HepG2 (cell line): ENCODE measurements around the gene GMPPB. TPM values are rescaled to one million over a fixed set of nuclear protein-coding genes. Genes with fewer than 3 reads are reported as not detected.

Experiments
- ATF1 ChIP-seq: IDR thresholded peaks from 2 replicates; pipeline ENCODE4 v1.6.1; 2016; ENCODE audit warnings: mild to moderate bottlenecking, control low read depth
- ELF3 ChIP-seq: IDR thresholded peaks from 2 replicates; pipeline ENCODE4 v1.6.1; 2016; ENCODE audit warnings: missing genetic modification reagents, missing compliant biosample characterization
- EP300 ChIP-seq, 3 experiments: sonication (generic) in 1 of 3; formaldehyde crosslinking in 1 of 3; IDR thresholded peaks; 2 replicates each; pipeline versions ENCODE4 v1.5.1 to v1.6.1; 2011 to 2020; ENCODE audit warnings: low read depth in 2 of 3, low read length in 2 of 3, borderline replicate concordance in 1 of 3, improper control_type of control experiment in 1 of 3, mild to moderate bottlenecking in 1 of 3, missing genetic modification reagents in 1 of 3, moderate library complexity in 1 of 3
- FOXJ3 ChIP-seq: sonication (generic); formaldehyde crosslinking; IDR thresholded peaks from 2 replicates; pipeline ENCODE4 v1.4.0; 2020; ENCODE audit warnings: missing genetic modification reagents, mild to moderate bottlenecking, borderline replicate concordance
- HNF4A ChIP-seq: sonication (generic); formaldehyde crosslinking; IDR thresholded peaks from 2 replicates; pipeline ENCODE4 v1.4.0; 2020; ENCODE audit warnings: missing genetic modification reagents
- IRF2 ChIP-seq: IDR thresholded peaks from 2 replicates; pipeline ENCODE4 v1.6.1; 2018; ENCODE audit warnings: missing genetic modification reagents, missing compliant biosample characterization
- KDM1A ChIP-seq: IDR thresholded peaks from 2 replicates; pipeline ENCODE4 v1.6.1; 2016; ENCODE audit warnings: missing compliant biosample characterization
- NFYC ChIP-seq: IDR thresholded peaks from 2 replicates; pipeline ENCODE4 v1.6.1; 2016; ENCODE audit warnings: missing genetic modification reagents, missing compliant biosample characterization
- PHB2 ChIP-seq: fragments of 450-650 bp; IDR thresholded peaks from 2 replicates; pipeline ENCODE4 v1.6.1; 2018; ENCODE audit not compliant: partially characterized antibody
- SAP130 ChIP-seq: IDR thresholded peaks from 2 replicates; pipeline ENCODE4 v1.6.1; 2016; ENCODE audit warnings: low read depth
- SOX13 ChIP-seq, 3 experiments: fragments of 450-650 bp in 1 of 3; sonication (generic) in 1 of 3; formaldehyde crosslinking in 1 of 3; IDR thresholded peaks in 2 of 3; conservative IDR thresholded peaks in 1 of 3; 2 replicates each; pipeline versions ENCODE4 v1.5.0 to v1.6.1; 2016 to 2020; ENCODE audit warnings: antibody characterized with exemption in 1 of 3, mild to moderate bottlenecking in 1 of 3, missing compliant biosample characterization in 1 of 3, missing genetic modification reagents in 1 of 3, moderate library complexity in 1 of 3
- SOX5 ChIP-seq: IDR thresholded peaks from 2 replicates; pipeline ENCODE4 v1.6.1; 2016; ENCODE audit warnings: borderline replicate concordance
- TEAD3 ChIP-seq: optimal IDR thresholded peaks from 2 replicates; pipeline ENCODE3; 2016; ENCODE audit warnings: borderline replicate concordance
- ZBTB38 ChIP-seq: sonication (generic); formaldehyde crosslinking; IDR thresholded peaks from 2 replicates; pipeline ENCODE4 v1.5.1; 2020; ENCODE audit warnings: mild to moderate bottlenecking, missing genetic modification reagents
- ZFP62 ChIP-seq: sonication (generic); formaldehyde crosslinking; IDR thresholded peaks from 2 replicates; pipeline ENCODE4 v1.4.0; 2020; ENCODE audit warnings: missing genetic modification reagents
- ZNF547 ChIP-seq: sonication (generic); formaldehyde crosslinking; IDR thresholded peaks from 2 replicates; pipeline ENCODE4 v1.5.1; 2020; ENCODE audit warnings: mild to moderate bottlenecking, missing genetic modification reagents
- ZSCAN22 ChIP-seq: sonication (generic); formaldehyde crosslinking; IDR thresholded peaks from 2 replicates; pipeline ENCODE4 v1.4.0; 2020; ENCODE audit warnings: mild to moderate bottlenecking, missing genetic modification reagents
- polyA plus RNA-seq, 8 experiments: library from polyadenylated mRNA; depleted of rRNA in 3 of 8; stranded (reverse) in 7 of 8; unstranded in 1 of 8; fragments of >200 nt; fragmentation: Illumina TruSeq in 4 of 8; extraction: Trizol in 4 of 8; gene quantifications; 2 replicates each; pipeline versions ENCODE4 v1.2.1 to v1.2.3, GENCODE V29; 2011 to 2016; ENCODE audit warnings: low read depth in 4 of 8, missing spikeins in 1 of 8, mixed read lengths in 1 of 8; ENCODE audit not compliant: insufficient read depth in 1 of 8
- total RNA-seq, 5 experiments: library from RNA; depleted of rRNA; stranded (reverse); fragments of >200 nt; fragmentation: Illumina TruSeq; extraction: Trizol; gene quantifications; 2 replicates each; pipeline ENCODE4 v1.2.3, GENCODE V29; 2016; ENCODE audit warnings: low read depth in 1 of 5
- TF ChIP-seq, protein P1 (sequence below): sonication (generic); formaldehyde crosslinking; IDR thresholded peaks from 2 replicates; pipeline ENCODE4 v1.5.1; 2020; ENCODE audit warnings: mild to moderate bottlenecking, missing genetic modification reagents, moderate library complexity
- TF ChIP-seq, protein P2 (sequence below): sonication (generic); formaldehyde crosslinking; IDR thresholded peaks from 2 replicates; pipeline ENCODE4 v1.4.0; 2020; ENCODE audit warnings: low read depth, missing genetic modification reagents
- TF ChIP-seq, protein P3 (sequence below): sonication (generic); formaldehyde crosslinking; IDR thresholded peaks from 2 replicates; pipeline ENCODE4 v1.5.1; 2020; ENCODE audit warnings: mild to moderate bottlenecking, moderate library complexity, missing genetic modification reagents

GMPPB gene
- total and polyA plus RNA-seq, 2 of the 13 experiments (the other 11 are each of a cell fraction or from before 2014, with no cell fraction given) = 6.5 to 23.1 TPM

DNA sequence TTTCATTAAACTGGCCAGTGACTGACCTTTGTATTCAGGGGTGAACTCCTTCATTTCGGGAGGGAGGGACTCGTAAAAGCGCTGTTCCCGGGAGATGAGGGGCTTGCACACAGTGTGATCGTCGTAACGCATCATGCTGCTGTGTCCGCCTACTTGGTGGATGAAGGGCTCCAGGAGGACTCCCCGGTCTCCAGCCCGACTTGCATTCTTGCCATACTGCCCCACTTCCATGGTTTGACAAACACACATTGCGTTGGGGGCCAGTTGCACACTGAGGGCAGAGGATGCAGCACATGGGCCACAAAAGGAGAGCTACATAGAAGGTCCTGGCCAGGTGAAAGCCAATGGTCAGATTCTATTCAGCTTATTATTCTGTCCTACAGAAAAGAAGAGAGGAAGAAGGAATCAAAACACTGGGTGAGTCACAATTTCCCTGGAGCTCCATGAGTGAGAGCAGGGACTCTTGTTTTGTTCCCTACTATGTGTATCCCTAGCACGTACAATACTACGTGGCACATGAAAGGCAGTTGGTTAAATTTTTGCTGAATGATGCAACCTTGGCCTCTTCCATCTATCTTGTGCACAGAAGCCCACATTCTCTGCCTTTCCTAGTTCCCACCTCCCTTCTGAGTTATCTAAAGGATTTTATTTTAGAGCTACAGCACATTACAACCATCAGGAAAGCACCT lies 24.2 kb upstream of the GMPPB start (continued):
- TF ChIP-seq, protein P1, sequence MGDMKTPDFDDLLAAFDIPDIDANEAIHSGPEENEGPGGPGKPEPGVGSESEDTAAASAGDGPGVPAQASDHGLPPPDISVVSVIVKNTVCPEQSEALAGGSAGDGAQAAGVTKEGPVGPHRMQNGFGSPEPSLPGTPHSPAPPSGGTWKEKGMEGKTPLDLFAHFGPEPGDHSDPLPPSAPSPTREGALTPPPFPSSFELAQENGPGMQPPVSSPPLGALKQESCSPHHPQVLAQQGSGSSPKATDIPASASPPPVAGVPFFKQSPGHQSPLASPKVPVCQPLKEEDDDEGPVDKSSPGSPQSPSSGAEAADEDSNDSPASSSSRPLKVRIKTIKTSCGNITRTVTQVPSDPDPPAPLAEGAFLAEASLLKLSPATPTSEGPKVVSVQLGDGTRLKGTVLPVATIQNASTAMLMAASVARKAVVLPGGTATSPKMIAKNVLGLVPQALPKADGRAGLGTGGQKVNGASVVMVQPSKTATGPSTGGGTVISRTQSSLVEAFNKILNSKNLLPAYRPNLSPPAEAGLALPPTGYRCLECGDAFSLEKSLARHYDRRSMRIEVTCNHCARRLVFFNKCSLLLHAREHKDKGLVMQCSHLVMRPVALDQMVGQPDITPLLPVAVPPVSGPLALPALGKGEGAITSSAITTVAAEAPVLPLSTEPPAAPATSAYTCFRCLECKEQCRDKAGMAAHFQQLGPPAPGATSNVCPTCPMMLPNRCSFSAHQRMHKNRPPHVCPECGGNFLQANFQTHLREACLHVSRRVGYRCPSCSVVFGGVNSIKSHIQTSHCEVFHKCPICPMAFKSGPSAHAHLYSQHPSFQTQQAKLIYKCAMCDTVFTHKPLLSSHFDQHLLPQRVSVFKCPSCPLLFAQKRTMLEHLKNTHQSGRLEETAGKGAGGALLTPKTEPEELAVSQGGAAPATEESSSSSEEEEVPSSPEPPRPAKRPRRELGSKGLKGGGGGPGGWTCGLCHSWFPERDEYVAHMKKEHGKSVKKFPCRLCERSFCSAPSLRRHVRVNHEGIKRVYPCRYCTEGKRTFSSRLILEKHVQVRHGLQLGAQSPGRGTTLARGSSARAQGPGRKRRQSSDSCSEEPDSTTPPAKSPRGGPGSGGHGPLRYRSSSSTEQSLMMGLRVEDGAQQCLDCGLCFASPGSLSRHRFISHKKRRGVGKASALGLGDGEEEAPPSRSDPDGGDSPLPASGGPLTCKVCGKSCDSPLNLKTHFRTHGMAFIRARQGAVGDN (CRISPR knock-in tag) = peak; percentile 35
- TF ChIP-seq ZBTB38 (peak; percentile 59; the same call in 1 of the 2 replicates), NFYC (CRISPR knock-in tag) (no peak), KDM1A (CRISPR knock-in tag) (no peak), ZSCAN22 (CRISPR knock-in tag) (peak; percentile 75; the same call in 1 of the 2 replicates), ATF1 (CRISPR knock-in tag) (peak; percentile 28; the same call in 1 of the 2 replicates), ZNF547 (no peak), SAP130 (peak; percentile 52), TEAD3 (CRISPR knock-in tag) (peak; percentile 66), IRF2 (CRISPR knock-in tag) (0 out of 2 replicates have a peak, but pooled peaks have one; percentile 18), PHB2 (no peak), ELF3 (CRISPR knock-in tag) (no peak), EP300 (IDR thresholded peaks at IDR 0.05; ENCODE audit: low read depth in 2 of 2, low read length in 2 of 2) (peak in 1 of 2 experiments; percentile 31; a peak in 1 of 4 replicates), EP300 (CRISPR knock-in tag; IDR thresholded peaks at IDR 0.05; ENCODE audit: borderline replicate concordance) (no peak), SOX13 (IDR thresholded peaks at IDR 0.05) (no peak), SOX13 (CRISPR knock-in tag; conservative IDR thresholded peaks at IDR 0.05 in 1 of 2, IDR thresholded peaks at IDR 0.05 in 1 of 2) (0 out of 4 replicates have a peak, but pooled peaks of 1 of the 2 experiments have one; percentile 31), HNF4A (peak; percentile 5; the same call in 1 of the 2 replicates), ZFP62 (CRISPR knock-in tag) (no peak), FOXJ3 (CRISPR knock-in tag) (no peak), SOX5 (CRISPR knock-in tag) (peak; percentile 58; the same call in 1 of the 2 replicates)
- TF ChIP-seq, protein P2, sequence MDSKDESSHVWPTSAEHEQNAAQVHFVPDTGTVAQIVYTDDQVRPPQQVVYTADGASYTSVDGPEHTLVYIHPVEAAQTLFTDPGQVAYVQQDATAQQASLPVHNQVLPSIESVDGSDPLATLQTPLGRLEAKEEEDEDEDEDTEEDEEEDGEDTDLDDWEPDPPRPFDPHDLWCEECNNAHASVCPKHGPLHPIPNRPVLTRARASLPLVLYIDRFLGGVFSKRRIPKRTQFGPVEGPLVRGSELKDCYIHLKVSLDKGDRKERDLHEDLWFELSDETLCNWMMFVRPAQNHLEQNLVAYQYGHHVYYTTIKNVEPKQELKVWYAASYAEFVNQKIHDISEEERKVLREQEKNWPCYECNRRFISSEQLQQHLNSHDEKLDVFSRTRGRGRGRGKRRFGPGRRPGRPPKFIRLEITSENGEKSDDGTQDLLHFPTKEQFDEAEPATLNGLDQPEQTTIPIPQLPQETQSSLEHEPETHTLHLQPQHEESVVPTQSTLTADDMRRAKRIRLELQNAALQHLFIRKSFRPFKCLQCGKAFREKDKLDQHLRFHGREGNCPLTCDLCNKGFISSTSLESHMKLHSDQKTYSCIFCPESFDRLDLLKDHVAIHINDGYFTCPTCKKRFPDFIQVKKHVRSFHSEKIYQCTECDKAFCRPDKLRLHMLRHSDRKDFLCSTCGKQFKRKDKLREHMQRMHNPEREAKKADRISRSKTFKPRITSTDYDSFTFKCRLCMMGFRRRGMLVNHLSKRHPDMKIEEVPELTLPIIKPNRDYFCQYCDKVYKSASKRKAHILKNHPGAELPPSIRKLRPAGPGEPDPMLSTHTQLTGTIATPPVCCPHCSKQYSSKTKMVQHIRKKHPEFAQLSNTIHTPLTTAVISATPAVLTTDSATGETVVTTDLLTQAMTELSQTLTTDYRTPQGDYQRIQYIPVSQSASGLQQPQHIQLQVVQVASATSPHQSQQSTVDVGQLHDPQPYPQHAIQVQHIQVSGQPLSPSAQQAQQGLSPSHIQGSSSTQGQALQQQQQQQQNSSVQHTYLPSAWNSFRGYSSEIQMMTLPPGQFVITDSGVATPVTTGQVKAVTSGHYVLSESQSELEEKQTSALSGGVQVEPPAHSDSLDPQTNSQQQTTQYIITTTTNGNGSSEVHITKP (CRISPR knock-in tag) = peak; percentile 45; the same call in 1 of the 2 replicates
- TF ChIP-seq, protein P3, sequence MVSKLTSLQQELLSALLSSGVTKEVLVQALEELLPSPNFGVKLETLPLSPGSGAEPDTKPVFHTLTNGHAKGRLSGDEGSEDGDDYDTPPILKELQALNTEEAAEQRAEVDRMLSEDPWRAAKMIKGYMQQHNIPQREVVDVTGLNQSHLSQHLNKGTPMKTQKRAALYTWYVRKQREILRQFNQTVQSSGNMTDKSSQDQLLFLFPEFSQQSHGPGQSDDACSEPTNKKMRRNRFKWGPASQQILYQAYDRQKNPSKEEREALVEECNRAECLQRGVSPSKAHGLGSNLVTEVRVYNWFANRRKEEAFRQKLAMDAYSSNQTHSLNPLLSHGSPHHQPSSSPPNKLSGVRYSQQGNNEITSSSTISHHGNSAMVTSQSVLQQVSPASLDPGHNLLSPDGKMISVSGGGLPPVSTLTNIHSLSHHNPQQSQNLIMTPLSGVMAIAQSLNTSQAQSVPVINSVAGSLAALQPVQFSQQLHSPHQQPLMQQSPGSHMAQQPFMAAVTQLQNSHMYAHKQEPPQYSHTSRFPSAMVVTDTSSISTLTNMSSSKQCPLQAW = peak; percentile 31; the same call in 1 of the 2 replicates
